ENCODE results near the gene COL6A2.

DNA sequence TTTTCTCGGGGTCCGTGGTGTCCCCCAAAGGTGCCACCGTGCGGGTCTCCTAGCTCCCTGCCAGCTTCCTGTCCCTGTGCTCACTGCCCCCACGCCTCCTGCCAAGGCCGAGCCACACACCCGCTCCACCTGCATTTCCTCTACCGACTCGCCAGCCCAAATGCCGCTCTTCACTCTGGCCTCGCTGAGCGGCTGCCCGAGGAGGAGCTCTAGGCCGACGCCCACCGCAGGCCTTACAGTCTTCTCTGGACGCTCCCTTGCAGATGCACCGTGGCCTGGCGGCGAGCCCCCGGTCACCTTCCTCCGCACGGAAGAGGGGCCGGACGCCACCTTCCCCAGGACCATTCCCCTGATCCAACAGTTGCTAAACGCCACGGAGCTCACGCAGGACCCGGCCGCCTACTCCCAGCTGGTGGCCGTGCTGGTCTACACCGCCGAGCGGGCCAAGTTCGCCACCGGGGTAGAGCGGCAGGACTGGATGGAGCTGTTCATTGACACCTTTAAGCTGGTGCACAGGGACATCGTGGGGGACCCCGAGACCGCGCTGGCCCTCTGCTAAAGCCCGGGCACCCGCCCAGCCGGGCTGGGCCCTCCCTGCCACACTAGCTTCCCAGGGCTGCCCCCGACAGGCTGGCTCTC is 31.1 kb downstream of the COL6A2 start:
- TF ChIP-seq POLR2A (IDR thresholded peaks at IDR 0.05), result no peak
- TF ChIP-seq, protein P1, sequence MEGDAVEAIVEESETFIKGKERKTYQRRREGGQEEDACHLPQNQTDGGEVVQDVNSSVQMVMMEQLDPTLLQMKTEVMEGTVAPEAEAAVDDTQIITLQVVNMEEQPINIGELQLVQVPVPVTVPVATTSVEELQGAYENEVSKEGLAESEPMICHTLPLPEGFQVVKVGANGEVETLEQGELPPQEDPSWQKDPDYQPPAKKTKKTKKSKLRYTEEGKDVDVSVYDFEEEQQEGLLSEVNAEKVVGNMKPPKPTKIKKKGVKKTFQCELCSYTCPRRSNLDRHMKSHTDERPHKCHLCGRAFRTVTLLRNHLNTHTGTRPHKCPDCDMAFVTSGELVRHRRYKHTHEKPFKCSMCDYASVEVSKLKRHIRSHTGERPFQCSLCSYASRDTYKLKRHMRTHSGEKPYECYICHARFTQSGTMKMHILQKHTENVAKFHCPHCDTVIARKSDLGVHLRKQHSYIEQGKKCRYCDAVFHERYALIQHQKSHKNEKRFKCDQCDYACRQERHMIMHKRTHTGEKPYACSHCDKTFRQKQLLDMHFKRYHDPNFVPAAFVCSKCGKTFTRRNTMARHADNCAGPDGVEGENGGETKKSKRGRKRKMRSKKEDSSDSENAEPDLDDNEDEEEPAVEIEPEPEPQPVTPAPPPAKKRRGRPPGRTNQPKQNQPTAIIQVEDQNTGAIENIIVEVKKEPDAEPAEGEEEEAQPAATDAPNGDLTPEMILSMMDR (IDR thresholded peaks at IDR 0.05), result no peak

Data from uterus (tissue), 2 donors.